Measurements from ENCODE around the gene SBK2. TPM values are rescaled to one million over a fixed set of nuclear protein-coding genes. Genes with fewer than 3 reads are reported as not detected.

SBK2 gene
- total RNA-seq, 3 donors from 2014 or later (not counting 1 experiment from before 2014, with no cell fraction given): not detected

- DNase-seq: no peak
- 68% methylated on average over 9 of the region's 9 CpGs for WGBS (ENCODE audit: insufficient coverage)
- no peak overlapping the region for H3K4me3 Mint-ChIP-seq
- intact Hi-C loops (cut with micrococcal nuclease): no loop called here
- H3K27ac ChIP-seq (ENCODE audit: low read length): no peak overlapping the region
- H3K4me3 ChIP-seq (ENCODE audit: low read length): no peak overlapping the region
- no peaks in the 10 kb centered on the region for H3K4me1 Mint-ChIP-seq
- H3K9me3 Mint-ChIP-seq: no peaks in the 10 kb centered on the region
- H3K36me3 Mint-ChIP-seq: no peaks in the 10 kb centered on the region
- no peak for TF ChIP-seq CTCF (IDR thresholded peaks at IDR 0.05)
- H3K27ac Mint-ChIP-seq: no peak overlapping the region
- no peaks in the 10 kb centered on the region for H3K9me3 ChIP-seq (ENCODE audit: control insufficient read depth, insufficient read depth, low read length)
- peaks cover 2% of the 10 kb centered on the region for H3K27me3 ChIP-seq (ENCODE audit: control insufficient read depth, insufficient read depth, low read length)
- H3K4me1 ChIP-seq (ENCODE audit: control insufficient read depth, insufficient read depth, low read length): no peaks in the 10 kb centered on the region
- H3K27me3 Mint-ChIP-seq (ENCODE audit: low read depth in 2 of 2): peaks cover 0 to 12% of the 10 kb centered on the region in 2 donors
- no peaks in the 10 kb centered on the region for H3K36me3 ChIP-seq (ENCODE audit: control insufficient read depth, insufficient read depth, low read length)
- ATAC-seq: no peak
Observed at GRCh38 chr19:55566823-55567222, 29.9 kb upstream of the SBK2 start.

- no peaks in the 10 kb centered on the region for H3K4me1 Mint-ChIP-seq
- no peak overlapping the region for H3K4me3 Mint-ChIP-seq
- TF ChIP-seq CTCF (IDR thresholded peaks at IDR 0.05): no peak
- WGBS (ENCODE audit: insufficient coverage): 85% methylated on average over 12 of the region's 12 CpGs
- no peaks in the 10 kb centered on the region for H3K36me3 Mint-ChIP-seq
- peaks cover 2% of the 10 kb centered on the region for H3K27me3 ChIP-seq (ENCODE audit: control insufficient read depth, insufficient read depth, low read length)
- H3K4me3 ChIP-seq (ENCODE audit: low read length): no peak overlapping the region
- DNase-seq: no peak
- H3K27ac ChIP-seq (ENCODE audit: low read length): no peak overlapping the region
- no peaks in the 10 kb centered on the region for H3K4me1 ChIP-seq (ENCODE audit: control insufficient read depth, insufficient read depth, low read length)
- no peaks in the 10 kb centered on the region for H3K36me3 ChIP-seq (ENCODE audit: control insufficient read depth, insufficient read depth, low read length)
- no peaks in the 10 kb centered on the region for H3K9me3 Mint-ChIP-seq
- peaks cover 8% of the 10 kb centered on the region for H3K9me3 ChIP-seq (ENCODE audit: control insufficient read depth, insufficient read depth, low read length)
- peaks cover 0 to 15% of the 10 kb centered on the region in 2 donors for H3K27me3 Mint-ChIP-seq (ENCODE audit: low read depth in 2 of 2)
- ATAC-seq: no peak
- intact Hi-C loops (cut with micrococcal nuclease): no loop called here
- H3K27ac Mint-ChIP-seq: no peak overlapping the region
Observed at GRCh38 chr19:55563261-55563690, 26.3 kb upstream of the SBK2 start.

- intact Hi-C loops (cut with micrococcal nuclease): no loop called here
- Histone ChIP-seq H3K4me1 (ENCODE audit: control insufficient read depth, insufficient read depth, low read length) (no peaks in the 10 kb centered on the region), H3K4me3 (ENCODE audit: low read length) (no peak overlapping the region), H3K27me3 (ENCODE audit: control insufficient read depth, insufficient read depth, low read length) (no peaks in the 10 kb centered on the region), H3K9me3 (ENCODE audit: control insufficient read depth, insufficient read depth, low read length) (peaks cover 8% of the 10 kb centered on the region), H3K36me3 (ENCODE audit: control insufficient read depth, insufficient read depth, low read length) (no peaks in the 10 kb centered on the region), H3K27ac (ENCODE audit: low read length) (no peak overlapping the region)
- Mint-ChIP-seq H3K9me3 (no peaks in the 10 kb centered on the region), H3K27me3 (ENCODE audit: low read depth in 2 of 2) (peaks cover 0 to 5% of the 10 kb centered on the region in 2 donors), H3K36me3 (no peaks in the 10 kb centered on the region), H3K27ac (no peak overlapping the region), H3K4me1 (no peaks in the 10 kb centered on the region), H3K4me3 (no peak overlapping the region)
- no peak for TF ChIP-seq CTCF (IDR thresholded peaks at IDR 0.05)
- 89% methylated on average over 9 of the region's 9 CpGs for WGBS (ENCODE audit: insufficient coverage)
- no peak for ATAC-seq
- no peak for DNase-seq
Observed at GRCh38 chr19:55559684-55560083, 22.8 kb upstream of the SBK2 start.

GRCh38 chr19:55554741-55555152, 17.8 kb upstream of the SBK2 start:
- peaks cover 2% of the 10 kb centered on the region for H3K27me3 ChIP-seq (ENCODE audit: control insufficient read depth, insufficient read depth, low read length)

More at GRCh38 chr19:55554741-55555152, 17.8 kb upstream of the SBK2 start:
- Mint-ChIP-seq H3K36me3 (no peaks in the 10 kb centered on the region), H3K4me3 (no peak overlapping the region), H3K27me3 (ENCODE audit: low read depth in 2 of 2) (peaks cover 10 to 12% of the 10 kb centered on the region in 2 donors), H3K9me3 (no peaks in the 10 kb centered on the region), H3K27ac (no peak overlapping the region), H3K4me1 (no peaks in the 10 kb centered on the region)
- no peak for TF ChIP-seq CTCF (IDR thresholded peaks at IDR 0.05)
- intact Hi-C loops (cut with micrococcal nuclease): no loop called here
- Histone ChIP-seq H3K27ac (ENCODE audit: low read length) (no peak overlapping the region), H3K4me3 (ENCODE audit: low read length) (no peak overlapping the region), H3K4me1 (ENCODE audit: control insufficient read depth, insufficient read depth, low read length) (no peaks in the 10 kb centered on the region), H3K36me3 (ENCODE audit: control insufficient read depth, insufficient read depth, low read length) (no peaks in the 10 kb centered on the region), H3K9me3 (ENCODE audit: control insufficient read depth, insufficient read depth, low read length) (no peaks in the 10 kb centered on the region)
- 82% methylated on average over 8 of the region's 8 CpGs for WGBS (ENCODE audit: insufficient coverage)
- DNase-seq (no peak), ATAC-seq (no peak)
